ENCODE measurements around the gene SNX5.

GRCh38 chr20:17958373-17959256 is 10.0 kb downstream of the SNX5 start:
- TF ChIP-seq, protein P1, sequence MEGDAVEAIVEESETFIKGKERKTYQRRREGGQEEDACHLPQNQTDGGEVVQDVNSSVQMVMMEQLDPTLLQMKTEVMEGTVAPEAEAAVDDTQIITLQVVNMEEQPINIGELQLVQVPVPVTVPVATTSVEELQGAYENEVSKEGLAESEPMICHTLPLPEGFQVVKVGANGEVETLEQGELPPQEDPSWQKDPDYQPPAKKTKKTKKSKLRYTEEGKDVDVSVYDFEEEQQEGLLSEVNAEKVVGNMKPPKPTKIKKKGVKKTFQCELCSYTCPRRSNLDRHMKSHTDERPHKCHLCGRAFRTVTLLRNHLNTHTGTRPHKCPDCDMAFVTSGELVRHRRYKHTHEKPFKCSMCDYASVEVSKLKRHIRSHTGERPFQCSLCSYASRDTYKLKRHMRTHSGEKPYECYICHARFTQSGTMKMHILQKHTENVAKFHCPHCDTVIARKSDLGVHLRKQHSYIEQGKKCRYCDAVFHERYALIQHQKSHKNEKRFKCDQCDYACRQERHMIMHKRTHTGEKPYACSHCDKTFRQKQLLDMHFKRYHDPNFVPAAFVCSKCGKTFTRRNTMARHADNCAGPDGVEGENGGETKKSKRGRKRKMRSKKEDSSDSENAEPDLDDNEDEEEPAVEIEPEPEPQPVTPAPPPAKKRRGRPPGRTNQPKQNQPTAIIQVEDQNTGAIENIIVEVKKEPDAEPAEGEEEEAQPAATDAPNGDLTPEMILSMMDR (IDR thresholded peaks at IDR 0.05 in 2 of 3, conservative IDR thresholded peaks at IDR 0.05 in 1 of 3; ENCODE audit: borderline replicate concordance in 1 of 3, insufficient read depth in 1 of 3, low read depth in 2 of 3, low read length in 2 of 3): no peak
- no peak for TF ChIP-seq ZFX (IDR thresholded peaks at IDR 0.05)
- no peak for TF ChIP-seq POLR2A (IDR thresholded peaks at IDR 0.05; ENCODE audit: borderline replicate concordance, extremely low read depth, insufficient read depth, insufficient read length)

All from HCT116 (cell line).